ENCODE results near the gene LRRC75A. TPM values are rescaled to one million over a fixed set of nuclear protein-coding genes. Genes with fewer than 3 reads are reported as not detected.

The LRRC75A gene
- total and polyA plus RNA-seq, 2 of the 13 experiments (the other 11 are each of a cell fraction or from before 2014, with no cell fraction given): 0.03 TPM; not detected in 1

DNA sequence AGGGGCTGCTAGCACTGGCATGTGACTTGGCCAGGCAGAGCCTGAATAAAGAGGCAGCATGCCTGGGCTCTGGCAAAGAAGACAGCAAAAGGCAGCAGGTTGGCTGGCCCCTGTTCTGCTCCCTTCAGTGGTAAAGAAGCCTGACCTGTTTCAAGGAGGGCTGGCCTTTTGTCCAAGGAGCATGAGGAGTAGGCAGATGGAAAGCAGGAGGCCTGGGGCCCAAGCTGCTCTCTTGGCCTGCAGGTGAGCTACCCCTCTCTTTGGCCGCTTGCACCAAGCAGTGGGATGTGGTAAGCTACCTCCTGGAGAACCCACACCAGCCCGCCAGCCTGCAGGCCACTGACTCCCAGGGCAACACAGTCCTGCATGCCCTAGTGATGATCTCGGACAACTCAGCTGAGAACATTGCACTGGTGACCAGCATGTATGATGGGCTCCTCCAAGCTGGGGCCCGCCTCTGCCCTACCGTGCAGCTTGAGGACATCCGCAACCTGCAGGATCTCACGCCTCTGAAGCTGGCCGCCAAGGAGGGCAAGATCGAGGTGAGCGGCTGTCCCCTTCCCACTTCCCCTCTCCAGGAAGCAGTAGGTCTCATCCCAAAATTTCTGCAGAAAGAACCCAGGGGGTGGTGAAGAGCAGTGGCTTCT is 68.6 kb downstream of the LRRC75A start:
- Histone ChIP-seq H2AFZ (ENCODE audit: low read length) (no peak overlapping the region), H3K27ac (ENCODE audit: extremely low read length, insufficient read depth, low read length) (no peak overlapping the region), H3K4me3 (replicated peaks in 1 of 3; ENCODE audit: insufficient read depth in 1 of 3, low read depth in 2 of 3, low read length in 3 of 3) (no peak overlapping the region), H4K20me1 (ENCODE audit: insufficient read depth, low read length) (no peaks in the 10 kb centered on the region), H3K27me3 (ENCODE audit: control insufficient read depth in 1 of 2, insufficient read depth in 2 of 2, low read length in 2 of 2) (no peaks in the 10 kb centered on the region), H3K4me1 (ENCODE audit: insufficient read depth, low read length) (peaks cover 53% of the 10 kb centered on the region), H3K79me2 (ENCODE audit: insufficient read depth, low read length) (no peaks in the 10 kb centered on the region), H3K9me3 (ENCODE audit: low read length) (no peaks in the 10 kb centered on the region), H3K4me2 (ENCODE audit: low read depth, low read length) (no peak overlapping the region), H3K36me3 (replicated peaks in 1 of 2; ENCODE audit: control insufficient read depth in 1 of 2, insufficient read depth in 2 of 2, low read length in 2 of 2) (no peaks in the 10 kb centered on the region; a peak in 1 of 5 replicates), H3K9ac (ENCODE audit: insufficient read depth, low read depth, low read length) (no peak overlapping the region)
- WGBS (ENCODE audit: low lambda C conversion rate): 98% methylated on average over 7 of the region's 10 CpGs
- intact Hi-C loops (cut with micrococcal nuclease; ENCODE audit: unreplicated experiment): no loop called here
- ChIA-PET CTCF (ENCODE audit: low intra/inter-chr PET ratio, low total read pairs) (interaction anchor here (0.7 kb wide), 1 partner anchor 21 kb away, joined by 3 read pairs; no protein-coding TSS in a partner anchor), POLR2A (interaction anchor here (2.0 kb wide), 1 partner anchor 15 kb away, joined by 8 read pairs; no protein-coding TSS in a partner anchor)
- no peak for ATAC-seq
- no peak for DNase-seq (ENCODE audit: low spot score)
- no TSS peak for BruUV-seq (replicated peaks)
- TF ChIP-seq, protein P1, sequence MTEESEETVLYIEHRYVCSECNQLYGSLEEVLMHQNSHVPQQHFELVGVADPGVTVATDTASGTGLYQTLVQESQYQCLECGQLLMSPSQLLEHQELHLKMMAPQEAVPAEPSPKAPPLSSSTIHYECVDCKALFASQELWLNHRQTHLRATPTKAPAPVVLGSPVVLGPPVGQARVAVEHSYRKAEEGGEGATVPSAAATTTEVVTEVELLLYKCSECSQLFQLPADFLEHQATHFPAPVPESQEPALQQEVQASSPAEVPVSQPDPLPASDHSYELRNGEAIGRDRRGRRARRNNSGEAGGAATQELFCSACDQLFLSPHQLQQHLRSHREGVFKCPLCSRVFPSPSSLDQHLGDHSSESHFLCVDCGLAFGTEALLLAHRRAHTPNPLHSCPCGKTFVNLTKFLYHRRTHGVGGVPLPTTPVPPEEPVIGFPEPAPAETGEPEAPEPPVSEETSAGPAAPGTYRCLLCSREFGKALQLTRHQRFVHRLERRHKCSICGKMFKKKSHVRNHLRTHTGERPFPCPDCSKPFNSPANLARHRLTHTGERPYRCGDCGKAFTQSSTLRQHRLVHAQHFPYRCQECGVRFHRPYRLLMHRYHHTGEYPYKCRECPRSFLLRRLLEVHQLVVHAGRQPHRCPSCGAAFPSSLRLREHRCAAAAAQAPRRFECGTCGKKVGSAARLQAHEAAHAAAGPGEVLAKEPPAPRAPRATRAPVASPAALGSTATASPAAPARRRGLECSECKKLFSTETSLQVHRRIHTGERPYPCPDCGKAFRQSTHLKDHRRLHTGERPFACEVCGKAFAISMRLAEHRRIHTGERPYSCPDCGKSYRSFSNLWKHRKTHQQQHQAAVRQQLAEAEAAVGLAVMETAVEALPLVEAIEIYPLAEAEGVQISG (CRISPR knock-in tag; IDR thresholded peaks at IDR 0.05): no peak
- no peak for TF ChIP-seq ZNF720 (CRISPR knock-in tag; IDR thresholded peaks at IDR 0.05)
- TF ChIP-seq, protein P2, sequence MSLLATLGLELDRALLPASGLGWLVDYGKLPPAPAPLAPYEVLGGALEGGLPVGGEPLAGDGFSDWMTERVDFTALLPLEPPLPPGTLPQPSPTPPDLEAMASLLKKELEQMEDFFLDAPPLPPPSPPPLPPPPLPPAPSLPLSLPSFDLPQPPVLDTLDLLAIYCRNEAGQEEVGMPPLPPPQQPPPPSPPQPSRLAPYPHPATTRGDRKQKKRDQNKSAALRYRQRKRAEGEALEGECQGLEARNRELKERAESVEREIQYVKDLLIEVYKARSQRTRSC (CRISPR knock-in tag; IDR thresholded peaks at IDR 0.05; ENCODE audit: low read depth): no peak
- no peak for TF ChIP-seq HNRNPLL (IDR thresholded peaks at IDR 0.05; ENCODE audit: low read depth, low read length, poor library complexity, severe bottlenecking)
- no peak for TF ChIP-seq ZBTB38 (CRISPR knock-in tag; IDR thresholded peaks at IDR 0.05)
- TF ChIP-seq ZNF354B (CRISPR knock-in tag; IDR thresholded peaks at IDR 0.05): no peak
- no peak for TF ChIP-seq ZFP62 (CRISPR knock-in tag; IDR thresholded peaks at IDR 0.05)
- no peak for TF ChIP-seq EEA1 (CRISPR knock-in tag; IDR thresholded peaks at IDR 0.05; ENCODE audit: borderline replicate concordance)
- TF ChIP-seq ZFP90 (CRISPR knock-in tag; IDR thresholded peaks at IDR 0.05; ENCODE audit: borderline replicate concordance): no peak
- TF ChIP-seq, protein P3, sequence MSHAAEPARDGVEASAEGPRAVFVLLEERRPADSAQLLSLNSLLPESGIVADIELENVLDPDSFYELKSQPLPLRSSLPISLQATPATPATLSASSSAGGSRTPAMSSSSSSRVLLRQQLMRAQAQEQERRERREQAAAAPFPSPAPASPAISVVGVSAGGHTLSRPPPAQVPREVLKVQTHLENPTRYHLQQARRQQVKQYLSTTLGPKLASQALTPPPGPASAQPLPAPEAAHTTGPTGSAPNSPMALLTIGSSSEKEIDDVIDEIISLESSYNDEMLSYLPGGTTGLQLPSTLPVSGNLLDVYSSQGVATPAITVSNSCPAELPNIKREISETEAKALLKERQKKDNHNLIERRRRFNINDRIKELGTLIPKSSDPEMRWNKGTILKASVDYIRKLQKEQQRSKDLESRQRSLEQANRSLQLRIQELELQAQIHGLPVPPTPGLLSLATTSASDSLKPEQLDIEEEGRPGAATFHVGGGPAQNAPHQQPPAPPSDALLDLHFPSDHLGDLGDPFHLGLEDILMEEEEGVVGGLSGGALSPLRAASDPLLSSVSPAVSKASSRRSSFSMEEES (CRISPR knock-in tag; IDR thresholded peaks at IDR 0.05): no peak
- no peak for TF ChIP-seq ZNF776 (CRISPR knock-in tag; IDR thresholded peaks at IDR 0.05)
- TF ChIP-seq, protein P4, sequence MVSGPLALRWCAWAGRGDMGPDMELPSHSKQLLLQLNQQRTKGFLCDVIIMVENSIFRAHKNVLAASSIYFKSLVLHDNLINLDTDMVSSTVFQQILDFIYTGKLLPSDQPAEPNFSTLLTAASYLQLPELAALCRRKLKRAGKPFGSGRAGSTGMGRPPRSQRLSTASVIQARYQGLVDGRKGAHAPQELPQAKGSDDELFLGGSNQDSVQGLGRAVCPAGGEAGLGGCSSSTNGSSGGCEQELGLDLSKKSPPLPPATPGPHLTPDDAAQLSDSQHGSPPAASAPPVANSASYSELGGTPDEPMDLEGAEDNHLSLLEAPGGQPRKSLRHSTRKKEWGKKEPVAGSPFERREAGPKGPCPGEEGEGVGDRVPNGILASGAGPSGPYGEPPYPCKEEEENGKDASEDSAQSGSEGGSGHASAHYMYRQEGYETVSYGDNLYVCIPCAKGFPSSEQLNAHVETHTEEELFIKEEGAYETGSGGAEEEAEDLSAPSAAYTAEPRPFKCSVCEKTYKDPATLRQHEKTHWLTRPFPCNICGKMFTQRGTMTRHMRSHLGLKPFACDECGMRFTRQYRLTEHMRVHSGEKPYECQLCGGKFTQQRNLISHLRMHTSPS (CRISPR knock-in tag; IDR thresholded peaks at IDR 0.05; ENCODE audit: low read depth): no peak
- FAIRE-seq: no peak
- in situ Hi-C loops (cut with HindIII; ENCODE audit: extremely low pct_ligation_motif_present, low pct_unique_long_range_greater_than_20kb): no loop called here
